Stimulated activated CD4-positive, alpha-beta T cell treated with anti-CD3 and anti-CD28 coated beads, Interleukin-4, amount 100 ng/mL, for 1 hour (primary cell): ENCODE measurements around the gene MRPL14.

Experiments used
- DNase-seq: peaks from one replicate; pipeline ENCODE4 v3.0.0-alpha.2; 2020

MRPL14 gene

DNA sequence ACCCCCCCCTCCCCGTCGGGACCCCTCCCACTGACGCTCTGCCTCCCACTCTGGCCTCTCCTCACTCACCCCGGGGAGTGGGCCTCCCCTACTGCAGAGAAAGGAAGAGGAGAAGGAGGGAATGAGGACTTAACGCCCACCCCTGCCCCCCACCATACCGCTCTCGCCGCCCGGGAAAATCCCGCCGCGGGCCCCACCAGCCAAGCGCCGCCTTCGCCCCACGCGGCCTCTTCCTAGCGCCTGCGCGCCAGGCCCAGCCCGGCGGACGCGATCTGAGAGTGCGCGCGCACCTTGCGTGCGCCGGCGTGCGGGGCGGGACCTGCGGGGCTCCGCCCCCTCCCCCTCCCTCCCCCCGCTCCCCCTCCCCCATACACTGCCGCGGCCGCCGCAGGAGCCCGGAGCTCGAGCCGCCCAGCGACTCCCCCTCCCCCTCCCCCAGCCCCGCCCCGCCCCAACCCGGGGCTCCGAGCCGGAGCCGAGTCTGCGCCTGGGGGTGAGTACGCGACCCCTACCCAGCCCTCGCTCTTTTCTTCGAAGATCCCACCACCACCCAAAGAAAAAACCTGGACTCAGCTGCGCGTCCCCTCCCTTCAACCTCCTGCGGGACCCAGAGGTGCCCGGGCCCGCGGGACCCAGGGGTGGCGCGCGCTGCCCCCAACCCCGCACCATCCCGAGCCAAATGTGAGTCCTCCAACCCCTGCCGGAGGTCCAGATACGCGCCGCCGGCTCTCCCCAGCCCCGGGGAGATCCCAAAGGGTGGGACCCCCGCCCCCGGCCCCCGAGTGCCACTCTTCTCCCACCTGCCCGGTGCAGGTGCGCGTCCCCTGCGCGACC is at the start of gene MRPL14, which contains the start of gene TMEM63B:
Gene MRPL14, minus strand, starts transcription at position 267 of the 834 bp plus-strand sequence. CDS start 10,841 bp downstream, outside the sequence.
Gene TMEM63B, plus strand, starts transcription at position 369 of the 834 bp plus-strand sequence. CDS start 7,031 bp downstream, outside the sequence.
- peak; percentile 92 for DNase-seq

GRCh38 chr6:44176130-44176761 is 49.0 kb upstream of the MRPL14 start:
- DNase-seq: no peak

DNA sequence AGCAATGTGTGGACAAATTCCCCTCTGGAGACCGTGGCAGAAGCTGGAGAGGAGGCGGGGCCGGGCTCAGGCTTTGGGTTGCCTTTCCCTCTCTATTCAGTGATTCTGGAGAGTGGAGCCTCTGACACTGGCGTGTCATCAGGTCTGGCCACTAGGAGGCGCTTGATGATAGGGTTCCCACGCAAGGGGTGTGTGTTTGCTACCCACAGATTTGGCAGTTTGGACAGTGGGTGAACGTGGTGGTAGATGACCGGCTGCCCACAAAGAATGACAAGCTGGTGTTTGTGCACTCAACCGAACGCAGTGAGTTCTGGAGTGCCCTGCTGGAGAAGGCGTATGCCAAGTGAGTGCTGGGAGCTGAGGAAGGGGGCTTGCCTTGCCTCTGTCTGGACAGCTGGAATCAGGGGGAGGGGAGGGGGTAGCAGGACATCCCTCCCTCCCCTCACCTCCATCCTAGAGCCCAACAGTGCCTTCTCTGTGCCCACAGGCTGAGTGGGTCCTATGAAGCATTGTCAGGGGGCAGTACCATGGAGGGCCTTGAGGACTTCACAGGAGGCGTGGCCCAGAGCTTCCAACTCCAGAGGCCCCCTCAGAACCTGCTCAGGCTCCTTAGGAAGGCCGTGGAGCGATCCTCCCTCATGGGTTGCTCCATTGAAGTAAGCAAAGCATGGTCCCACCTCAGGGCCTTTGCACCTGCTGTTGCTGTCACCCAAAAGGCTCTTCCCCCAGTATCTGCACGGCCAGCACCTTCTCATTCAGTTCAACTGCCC is 45.7 kb upstream of the MRPL14 start:
- DNase-seq: peak; percentile 77

DNA sequence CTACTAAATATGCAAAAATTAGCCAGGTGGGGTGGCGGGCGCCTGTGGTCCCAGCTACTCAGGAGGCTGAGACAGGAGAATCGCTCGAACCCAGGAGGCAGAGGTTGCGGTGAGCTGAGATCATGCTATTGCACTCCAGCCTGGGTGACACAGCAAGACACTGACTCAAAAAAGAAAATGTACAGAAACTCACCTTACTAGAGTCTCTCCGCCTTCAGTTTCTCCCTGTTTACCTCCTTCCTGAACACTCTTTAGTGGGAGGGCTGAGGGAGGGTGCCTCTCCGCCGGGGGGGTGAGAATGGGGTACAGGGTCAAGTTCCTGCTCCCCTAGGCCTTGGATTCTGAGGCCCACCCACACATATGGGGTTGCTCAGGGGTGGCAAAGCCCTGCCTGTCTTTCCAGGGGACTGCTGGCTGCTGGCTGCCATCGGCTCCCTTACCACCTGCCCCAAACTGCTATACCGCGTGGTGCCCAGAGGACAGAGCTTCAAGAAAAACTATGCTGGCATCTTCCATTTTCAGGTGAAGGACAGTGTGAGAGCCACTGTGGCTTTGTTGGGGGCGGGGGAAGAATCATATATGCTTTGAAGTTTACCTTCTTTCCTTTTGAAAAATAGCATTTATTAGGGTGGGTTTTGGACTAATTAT is 44.8 kb upstream of the MRPL14 start:
- no peak for DNase-seq

GRCh38 chr6:44169886-44170570 is 42.8 kb upstream of the MRPL14 start:
- DNase-seq: no peak

GRCh38 chr6:44169154-44169553 is 41.9 kb upstream of the MRPL14 start:
- no peak for DNase-seq

- no peak for DNase-seq
Observed at GRCh38 chr6:44167567-44167966, 40.3 kb upstream of the MRPL14 start.

DNA sequence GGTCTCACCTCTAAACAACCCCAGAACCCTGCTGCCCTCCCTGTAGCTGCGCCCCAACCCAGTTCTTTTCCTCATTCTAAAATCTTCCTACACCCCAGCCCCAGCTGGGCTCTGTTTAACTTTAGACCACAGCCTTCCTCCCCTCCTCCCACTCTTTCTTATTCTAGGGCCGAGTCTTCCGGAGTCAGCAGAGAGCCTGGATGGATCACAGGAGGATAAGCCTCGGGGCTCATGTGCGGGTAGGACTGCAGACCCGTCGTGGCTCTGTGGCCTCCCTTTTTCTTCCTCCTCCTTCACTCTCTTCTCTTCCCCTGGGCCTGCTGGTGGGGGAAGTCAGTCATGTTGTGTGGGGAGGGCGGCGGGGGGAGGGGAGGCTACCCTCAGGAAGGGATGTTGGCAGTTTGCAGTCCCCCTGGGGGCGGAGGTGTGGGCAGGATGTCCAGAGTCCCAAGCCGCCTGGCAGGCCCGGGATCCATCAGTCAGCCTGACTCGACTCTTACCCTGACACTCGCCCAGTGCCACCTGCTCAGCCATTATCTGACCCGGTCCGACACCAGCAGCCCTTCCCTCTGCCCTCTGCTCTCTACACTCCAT is 39.4 kb upstream of the MRPL14 start:
- DNase-seq: no peak

DNA sequence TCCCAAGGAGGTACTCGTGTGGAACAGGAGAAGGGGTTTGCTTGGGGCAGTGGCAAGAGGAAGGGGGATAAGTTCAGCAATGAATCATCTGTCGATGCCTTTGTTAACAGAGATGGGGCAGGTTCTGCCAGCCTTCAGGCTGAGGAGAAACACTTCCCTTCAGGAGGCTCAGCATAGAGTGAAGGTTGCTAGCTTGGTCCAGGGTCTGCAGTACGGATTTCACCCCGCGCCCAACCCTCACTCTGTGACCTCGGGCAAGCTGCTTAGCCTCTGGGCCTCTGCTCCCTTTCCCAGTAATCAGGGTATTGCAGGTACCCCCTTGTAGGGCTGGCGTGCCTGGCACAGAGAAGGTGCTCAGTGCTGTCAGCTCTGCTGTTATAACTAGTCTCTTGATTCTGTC is 38.9 kb upstream of the MRPL14 start:
- DNase-seq: no peak

DNA sequence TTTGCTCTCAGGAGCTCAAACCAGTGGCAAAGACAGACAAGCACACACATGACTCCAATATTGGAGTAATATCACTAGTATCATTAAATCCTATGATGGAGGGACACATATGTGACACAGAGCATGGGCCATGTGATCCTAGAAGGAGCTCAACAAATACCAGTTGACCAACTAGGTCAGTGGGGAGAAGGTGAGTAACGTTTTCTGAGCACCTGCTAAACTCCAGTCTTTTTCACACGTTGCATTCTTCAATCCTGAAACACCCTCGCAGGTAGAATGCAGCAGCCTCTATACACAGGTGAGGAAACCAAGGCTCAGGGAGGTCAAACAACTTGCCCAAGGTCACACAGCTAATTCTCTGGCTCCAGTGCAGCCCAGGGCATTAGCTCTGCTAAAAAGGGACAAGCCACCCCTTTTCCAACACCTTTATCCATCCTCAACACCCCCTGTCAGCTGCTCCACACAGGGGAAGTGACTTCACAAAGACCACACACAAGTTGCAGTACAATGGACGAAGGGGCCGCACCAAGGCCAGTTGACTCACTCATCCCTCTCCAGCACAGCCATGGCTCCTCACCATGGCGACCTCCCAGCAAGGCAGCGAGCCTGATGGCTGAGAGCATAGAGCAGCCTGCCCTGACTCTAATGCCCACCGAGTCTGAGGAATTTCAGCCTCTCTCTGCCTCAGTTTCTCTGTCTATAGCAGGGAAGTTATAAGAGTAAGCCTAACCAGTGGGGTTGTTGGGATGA is 35.8 kb upstream of the MRPL14 start:
- no peak for DNase-seq

DNA sequence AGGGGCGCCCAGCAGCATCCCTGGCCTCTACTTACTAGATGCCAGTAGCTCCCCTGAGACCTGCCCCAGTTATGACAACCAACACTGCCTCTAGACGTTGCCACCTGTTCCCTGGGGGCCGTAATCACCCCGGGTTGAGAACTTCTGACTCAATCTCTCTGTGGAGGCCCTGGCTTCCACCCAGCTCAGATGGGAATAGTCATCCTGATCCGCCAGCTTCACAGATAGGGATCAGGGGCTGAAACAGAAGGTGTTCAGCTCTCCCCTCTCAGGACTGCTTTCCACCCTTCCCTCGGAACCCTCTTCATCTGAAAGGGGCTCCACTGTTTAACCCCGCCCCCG is 34.7 kb upstream of the MRPL14 start:
- no peak for DNase-seq

GRCh38 chr6:44158770-44159228 is 31.5 kb upstream of the MRPL14 start, which contains the start of gene CAPN11:
CAPN11 (plus strand) TSS chr6:44158820; CDS start chr6:44158849, 29 bp downstream.
- no peak for DNase-seq

- DNase-seq: no peak
Observed at GRCh38 chr6:44157152-44157521, 29.9 kb upstream of the MRPL14 start.

- no peak for DNase-seq
Observed at GRCh38 chr6:44156494-44157151, 29.4 kb upstream of the MRPL14 start.

DNA sequence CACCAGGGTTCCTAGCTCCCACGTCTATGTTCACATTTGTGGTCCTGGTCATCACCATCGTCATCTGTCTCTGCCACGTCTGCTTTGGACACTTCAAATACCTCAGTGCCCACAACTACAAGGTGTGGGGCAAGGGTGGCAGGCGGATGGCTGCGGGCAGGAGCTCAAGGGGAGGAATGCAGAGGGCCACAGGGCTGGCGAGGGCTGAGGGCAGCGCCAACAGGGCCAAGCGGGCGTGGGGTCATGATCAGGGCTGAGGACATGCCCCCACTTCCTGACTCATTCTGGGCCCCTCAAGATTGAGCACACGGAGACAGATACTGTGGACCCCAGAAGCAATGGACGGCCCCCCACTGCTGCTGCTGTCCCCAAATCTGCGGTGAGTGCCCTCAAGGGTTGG is 26.8 kb upstream of the MRPL14 start:
- no peak for DNase-seq

- DNase-seq: no peak
Observed at GRCh38 chr6:44152533-44152932, 25.3 kb upstream of the MRPL14 start.

- DNase-seq: no peak
Observed at GRCh38 chr6:44152109-44152461, 24.8 kb upstream of the MRPL14 start.

DNA sequence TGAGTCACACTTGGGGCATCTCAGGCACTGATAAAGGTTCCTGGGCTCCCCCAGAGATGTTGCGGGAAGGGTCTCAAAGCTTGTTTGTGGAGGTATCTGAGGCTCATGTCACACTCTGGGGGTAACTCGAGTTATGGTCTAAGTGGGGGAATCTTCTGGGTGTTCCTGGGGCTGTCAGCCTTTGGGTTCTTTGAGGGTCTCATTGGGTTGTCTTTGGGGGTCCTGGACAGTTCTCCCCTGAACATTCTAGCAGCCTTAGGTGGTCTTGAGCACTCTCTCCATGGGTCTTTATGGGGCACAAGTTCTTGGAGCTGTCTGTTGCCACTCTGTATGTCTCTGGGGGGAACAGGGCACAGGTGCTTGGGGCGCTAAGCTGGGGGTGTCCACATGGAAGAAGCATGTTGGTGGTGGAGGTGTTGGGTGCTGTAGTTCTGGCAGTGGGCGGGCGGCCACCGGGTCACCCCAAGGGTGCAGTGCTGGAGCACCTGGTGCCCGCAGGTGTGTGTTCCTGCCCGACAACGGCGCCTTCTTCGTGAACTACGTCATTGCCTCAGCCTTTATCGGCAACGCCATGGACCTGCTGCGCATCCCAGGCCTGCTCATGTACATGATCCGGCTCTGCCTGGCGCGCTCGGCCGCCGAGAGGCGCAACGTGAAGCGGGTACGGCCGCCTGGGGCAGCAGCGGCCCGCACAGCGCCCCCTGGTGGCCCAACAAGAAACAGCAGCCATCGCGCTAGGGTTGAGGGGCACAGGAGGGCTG is 24.3 kb upstream of the MRPL14 start:
- peak; percentile 82 for DNase-seq

DNA sequence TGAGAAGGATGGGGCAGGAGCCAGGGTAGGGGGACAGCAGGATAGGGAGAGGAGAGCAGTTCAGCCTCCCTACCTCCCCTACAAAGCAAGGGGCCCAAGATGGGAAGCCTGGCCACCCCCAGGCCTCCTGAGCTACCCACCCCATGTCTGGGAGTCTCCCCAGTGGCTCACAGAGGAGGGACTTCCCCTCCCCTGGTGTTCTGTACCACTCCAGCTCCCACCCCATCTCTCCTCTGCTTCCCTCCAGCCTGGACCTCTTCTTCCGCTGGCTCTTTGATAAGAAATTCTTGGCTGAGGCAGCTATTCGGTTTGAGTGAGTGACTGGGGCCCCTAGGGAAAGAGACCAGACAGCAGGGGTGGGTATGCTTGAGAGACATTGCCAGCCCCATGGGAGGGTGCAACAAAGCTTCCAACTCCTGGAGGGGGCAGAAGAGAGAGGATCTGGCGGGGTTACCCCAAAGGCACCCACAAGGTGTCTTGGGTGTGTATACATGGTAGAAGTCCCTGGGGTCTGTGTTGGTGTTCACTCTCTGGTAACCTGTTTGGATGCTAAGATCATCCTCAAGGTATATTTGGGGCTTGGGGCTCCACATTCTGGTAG is 23.2 kb upstream of the MRPL14 start:
- no peak for DNase-seq
